ENCODE results near the gene TSG101. TPM values are rescaled to one million over a fixed set of nuclear protein-coding genes. Genes with fewer than 3 reads are reported as not detected.

Gene TSG101
- total RNA-seq, 1 experiment from 2014 or later = 79.1 TPM

- no peak overlapping the region for H3K4me3 ChIP-seq (ENCODE audit: low read depth in 2 of 2, low read length in 2 of 2)
- intact Hi-C loops (cut with micrococcal nuclease; ENCODE audit: unreplicated experiment) = no loop called here
- H3K9me3 ChIP-seq (ENCODE audit: control insufficient read depth, insufficient read depth, low read depth, low read length) = no peaks in the 10 kb centered on the region
- peaks cover 5% of the 10 kb centered on the region for H3K36me3 ChIP-seq (ENCODE audit: control insufficient read depth, insufficient read depth, low read length)
- ChIA-PET POLR2A (interaction anchor here (0.9 kb wide), 1 partner anchor 17 kb away, joined by 3 read pairs; no protein-coding TSS in a partner anchor), CTCF (no interaction called here)
- H3K27me3 ChIP-seq (ENCODE audit: control insufficient read depth, insufficient read depth, low read length) = no peaks in the 10 kb centered on the region
- BruUV-seq (replicated peaks) = no TSS peak
- no peak overlapping the region for H3K27ac ChIP-seq (ENCODE audit: low read length)
- DNase-seq (ENCODE audit: low read depth, low spot score) = no peak
- in situ Hi-C loops (cut with HindIII; ENCODE audit: low pct_unique_long_range_greater_than_20kb, low sequenced_read_pairs) = no loop called here
- ATAC-seq = no peak
- H3K4me1 ChIP-seq (ENCODE audit: control insufficient read depth, insufficient read depth, low read length) = no peaks in the 10 kb centered on the region
- TF ChIP-seq CTCF (IDR thresholded peaks at IDR 0.05) (no peak), SIN3A (IDR thresholded peaks at IDR 0.05; ENCODE audit: borderline replicate concordance, insufficient read depth, low read depth, low read length) (no peak), REST (IDR thresholded peaks at IDR 0.05; ENCODE audit: insufficient read depth in 1 of 2, low read depth in 2 of 2, low read length in 1 of 2) (no peak), TCF7L2 (IDR thresholded peaks at IDR 0.05; ENCODE audit: low read depth, low read length) (no peak), POLR2AphosphoS5 (IDR thresholded peaks at IDR 0.05; ENCODE audit: low read depth, low read length) (no peak)
These were observed 34.8 kb downstream of the TSG101 start for GRCh38 chr11:18491924-18492323.

- ChIA-PET CTCF (no interaction called here), POLR2A (interaction anchor here (0.9 kb wide), 1 partner anchor 18 kb away, joined by 3 read pairs; no protein-coding TSS in a partner anchor)
- no peak overlapping the region for H3K4me3 ChIP-seq (ENCODE audit: low read depth in 2 of 2, low read length in 2 of 2)
- intact Hi-C loops (cut with micrococcal nuclease; ENCODE audit: unreplicated experiment) = no loop called here
- DNase-seq (ENCODE audit: low read depth, low spot score) = no peak
- peaks cover 5% of the 10 kb centered on the region for H3K36me3 ChIP-seq (ENCODE audit: control insufficient read depth, insufficient read depth, low read length)
- no peak overlapping the region for H3K27ac ChIP-seq (ENCODE audit: low read length)
- in situ Hi-C loops (cut with HindIII; ENCODE audit: low pct_unique_long_range_greater_than_20kb, low sequenced_read_pairs) = no loop called here
- TF ChIP-seq POLR2AphosphoS5 (IDR thresholded peaks at IDR 0.05; ENCODE audit: low read depth, low read length) = no peak
- TF ChIP-seq REST (IDR thresholded peaks at IDR 0.05; ENCODE audit: insufficient read depth in 1 of 2, low read depth in 2 of 2, low read length in 1 of 2) = no peak
- TF ChIP-seq CTCF (IDR thresholded peaks at IDR 0.05) = no peak
- no peak for TF ChIP-seq SIN3A (IDR thresholded peaks at IDR 0.05; ENCODE audit: borderline replicate concordance, insufficient read depth, low read depth, low read length)
- no peak for TF ChIP-seq TCF7L2 (IDR thresholded peaks at IDR 0.05; ENCODE audit: low read depth, low read length)
- H3K9me3 ChIP-seq (ENCODE audit: control insufficient read depth, insufficient read depth, low read depth, low read length) = no peaks in the 10 kb centered on the region
- no peaks in the 10 kb centered on the region for H3K4me1 ChIP-seq (ENCODE audit: control insufficient read depth, insufficient read depth, low read length)
- no peak for ATAC-seq
- H3K27me3 ChIP-seq (ENCODE audit: control insufficient read depth, insufficient read depth, low read length) = no peaks in the 10 kb centered on the region
- BruUV-seq (replicated peaks) = no TSS peak
These were observed 35.8 kb downstream of the TSG101 start for GRCh38 chr11:18490736-18491485.

Data from Panc1 (cell line).